Uterus (tissue), 4 donors: ENCODE data around the gene PCDHGA5. TPM values are rescaled to one million over a fixed set of nuclear protein-coding genes. Genes with fewer than 3 reads are reported as not detected.
"Not testable (repeated sequence)": the region's sequence is repeated elsewhere in the genome, so short reads cannot be mapped to it uniquely, and the experiment has no call there.

Source experiments
- DNase-seq, 2 donors: peaks; one replicate each; pipeline ENCODE4 v3.0.0-alpha.2; 2019 to 2020
- H3K27ac ChIP-seq, 2 donors: fragments of 200-600 bp; sonication (generic); 1 replicate in 1 of 2; 2 replicates in 1 of 2; pipeline ENCODE4 v1.5.1; 2016 to 2018
- H3K27me3 ChIP-seq, 2 donors: fragments of 200-600 bp; sonication (generic); one replicate each; pipeline ENCODE4 v1.5.1; 2018 to 2019; ENCODE audit warnings: control low read depth in 1 of 2
- H3K36me3 ChIP-seq, 2 donors: fragments of 200-600 bp; sonication (generic); one replicate each; pipeline ENCODE4 v1.5.1; 2019; ENCODE audit warnings: control low read depth in 1 of 2
- H3K4me1 ChIP-seq, 2 donors: fragments of 200-600 bp; sonication (generic); one replicate each; pipeline ENCODE4 v1.5.1; 2018 to 2019; ENCODE audit warnings: control low read depth in 1 of 2
- H3K4me3 ChIP-seq, 2 donors: fragments of 200-600 bp; sonication (generic); 1 replicate in 1 of 2; 2 replicates in 1 of 2; pipeline ENCODE4 v1.5.1; 2018 to 2019; ENCODE audit warnings: mild to moderate bottlenecking in 1 of 2
- H3K9me3 ChIP-seq, 2 donors: fragments of 200-600 bp; sonication (generic); one replicate each; pipeline ENCODE4 v1.5.1; 2019; ENCODE audit warnings: control low read depth in 1 of 2
- POLR2A ChIP-seq, 2 donors: fragments of 450-650 bp; IDR thresholded peaks; one replicate each; pipeline ENCODE4 v1.6.1; 2016; ENCODE audit warnings: antibody characterized with exemption in 2 of 2, mild to moderate bottlenecking in 1 of 2, moderate library complexity in 1 of 2
- intact Hi-C: fragments of 100-400 bp; cut with DNase I; formaldehyde crosslinking; loops from one replicate; pipeline ENCODE4 v1.15.1; 2023; ENCODE audit warnings: low total_unique reads
- total RNA-seq, 4 donors: library from RNA; depleted of rRNA in 3 of 4; stranded (reverse); fragments of >200 nt in 3 of 4; gene quantifications; one replicate each; pipeline versions ENCODE4 v1.1.0 to v1.2.4, GENCODE V29; 2014 to 2023
- TF ChIP-seq, protein P1 (sequence below), 4 experiments: fragments of 200-600 bp in 2 of 4; fragments of 450-650 bp in 2 of 4; sonication (generic) in 2 of 4; IDR thresholded peaks; one replicate each; pipeline ENCODE4 v1.5.1; 2016 to 2019; ENCODE audit warnings: antibody characterized with exemption in 4 of 4, mild to moderate bottlenecking in 2 of 4, moderate library complexity in 1 of 4
- donor health status: DM: yes; HTN: yes; CAD: no.

Gene PCDHGA5
- total RNA-seq, 4 donors from 2014 or later, result 1.8 to 11.5 (median 11.2) TPM

DNA sequence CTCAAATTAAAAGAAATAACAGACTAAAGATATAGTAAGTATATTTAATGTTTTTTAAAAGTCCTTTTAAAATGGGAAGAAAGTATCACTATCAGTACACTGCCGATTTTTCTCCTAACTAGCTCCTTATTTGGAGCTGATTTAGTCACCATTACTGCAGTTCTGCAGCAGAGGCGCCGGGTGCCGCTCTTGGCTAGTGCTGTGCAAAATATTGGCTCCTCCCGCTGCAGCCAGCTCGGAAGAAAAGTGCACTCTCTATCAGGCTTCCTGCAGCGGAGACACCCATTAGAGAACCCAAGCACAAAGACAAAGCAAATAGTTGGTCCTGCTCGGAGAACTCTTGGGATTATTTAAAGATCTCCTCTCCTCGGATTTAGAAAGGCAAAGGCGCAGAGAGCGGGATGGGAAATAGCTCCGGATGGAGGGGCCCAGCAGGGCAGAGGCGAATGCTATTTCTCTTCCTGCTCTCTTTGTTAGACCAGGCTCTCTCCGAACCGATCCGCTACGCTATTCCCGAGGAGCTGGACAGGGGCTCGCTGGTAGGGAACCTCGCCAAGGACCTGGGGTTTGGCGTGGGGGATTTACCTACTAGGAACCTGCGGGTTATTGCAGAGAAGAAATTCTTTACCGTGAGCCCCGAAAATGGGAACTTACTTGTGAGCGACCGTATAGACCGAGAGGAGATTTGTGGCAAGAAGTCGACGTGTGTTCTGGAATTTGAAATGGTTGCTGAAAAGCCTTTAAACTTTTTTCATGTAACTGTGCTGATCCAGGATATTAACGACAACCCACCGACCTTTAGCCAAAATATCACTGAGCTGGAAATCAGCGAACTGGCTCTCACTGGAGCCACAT is 6.3 kb downstream of the PCDHGA5 start, which contains the start of gene PCDHGB3:
Gene PCDHGB3 (plus strand): TSS at position 249 of the 855 bp plus-strand sequence. CDS start 153 bp downstream, at position 402.
- H3K27me3 ChIP-seq, result no peaks in the 10 kb centered on the region
- intact Hi-C loops, result no loop called here
- DNase-seq, result no peak
- no peak within 1 kb of the TSS for H3K27ac ChIP-seq
- no peaks in the 10 kb centered on the region for H3K36me3 ChIP-seq
- TF ChIP-seq, protein P1, sequence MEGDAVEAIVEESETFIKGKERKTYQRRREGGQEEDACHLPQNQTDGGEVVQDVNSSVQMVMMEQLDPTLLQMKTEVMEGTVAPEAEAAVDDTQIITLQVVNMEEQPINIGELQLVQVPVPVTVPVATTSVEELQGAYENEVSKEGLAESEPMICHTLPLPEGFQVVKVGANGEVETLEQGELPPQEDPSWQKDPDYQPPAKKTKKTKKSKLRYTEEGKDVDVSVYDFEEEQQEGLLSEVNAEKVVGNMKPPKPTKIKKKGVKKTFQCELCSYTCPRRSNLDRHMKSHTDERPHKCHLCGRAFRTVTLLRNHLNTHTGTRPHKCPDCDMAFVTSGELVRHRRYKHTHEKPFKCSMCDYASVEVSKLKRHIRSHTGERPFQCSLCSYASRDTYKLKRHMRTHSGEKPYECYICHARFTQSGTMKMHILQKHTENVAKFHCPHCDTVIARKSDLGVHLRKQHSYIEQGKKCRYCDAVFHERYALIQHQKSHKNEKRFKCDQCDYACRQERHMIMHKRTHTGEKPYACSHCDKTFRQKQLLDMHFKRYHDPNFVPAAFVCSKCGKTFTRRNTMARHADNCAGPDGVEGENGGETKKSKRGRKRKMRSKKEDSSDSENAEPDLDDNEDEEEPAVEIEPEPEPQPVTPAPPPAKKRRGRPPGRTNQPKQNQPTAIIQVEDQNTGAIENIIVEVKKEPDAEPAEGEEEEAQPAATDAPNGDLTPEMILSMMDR (IDR thresholded peaks at IDR 0.05), result no peak
- TF ChIP-seq POLR2A (IDR thresholded peaks at IDR 0.05), result no peak
- H3K4me3 ChIP-seq, result no peak within 1 kb of the TSS
- H3K9me3 ChIP-seq, result peaks cover 5 to 95% of the 10 kb centered on the region in 2 donors
- no peaks in the 10 kb centered on the region for H3K4me1 ChIP-seq

DNA sequence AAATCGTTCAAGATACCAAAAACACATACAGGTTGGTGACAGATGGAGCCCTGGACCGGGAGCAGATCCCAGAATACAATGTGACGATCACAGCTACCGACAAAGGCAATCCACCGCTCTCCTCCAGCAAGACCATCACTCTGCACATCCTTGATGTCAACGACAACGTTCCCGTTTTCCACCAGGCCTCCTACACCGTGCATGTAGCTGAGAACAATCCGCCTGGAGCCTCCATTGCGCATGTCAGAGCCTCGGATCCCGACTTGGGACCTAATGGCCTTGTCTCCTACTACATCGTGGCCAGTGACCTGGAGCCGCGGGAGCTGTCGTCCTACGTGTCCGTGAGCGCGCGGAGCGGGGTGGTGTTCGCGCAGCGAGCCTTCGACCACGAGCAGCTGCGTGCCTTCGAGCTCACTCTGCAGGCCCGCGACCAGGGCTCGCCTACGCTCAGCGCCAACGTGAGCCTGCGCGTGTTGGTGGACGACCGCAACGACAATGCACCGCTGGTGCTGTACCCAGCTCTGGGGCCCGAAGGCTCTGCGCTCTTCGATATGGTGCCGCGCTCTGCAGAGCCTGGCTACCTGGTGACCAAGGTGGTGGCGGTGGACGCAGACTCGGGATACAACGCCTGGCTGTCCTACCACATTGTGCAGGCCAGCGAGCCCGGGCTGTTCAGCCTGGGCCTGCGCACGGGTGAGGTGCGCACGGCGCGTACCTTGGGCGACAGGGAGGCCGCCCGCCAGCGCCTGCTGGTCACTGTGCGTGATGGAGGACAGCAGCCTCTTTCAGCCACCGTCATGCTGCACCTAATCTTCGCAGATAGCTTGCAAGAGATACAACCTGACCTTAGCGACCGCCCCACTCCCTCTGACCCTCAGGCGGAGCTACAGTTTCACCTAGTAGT is 7.9 kb downstream of the PCDHGA5 start:
- Histone ChIP-seq H3K9me3 (peaks cover 5 to 92% of the 10 kb centered on the region in 2 donors), H3K27me3 (no peaks in the 10 kb centered on the region), H3K4me3 (no peak overlapping the region), H3K4me1 (no peaks in the 10 kb centered on the region), H3K36me3 (no peaks in the 10 kb centered on the region), H3K27ac (no peak overlapping the region)
- DNase-seq, result no peak
- intact Hi-C loops, result no loop called here
- TF ChIP-seq, protein P1 (IDR thresholded peaks at IDR 0.05), result no peak
- TF ChIP-seq POLR2A (IDR thresholded peaks at IDR 0.05), result no peak

GRCh38 chr5:141373673-141374317 is 9.8 kb downstream of the PCDHGA5 start, which contains the start of gene PCDHGA6:
PCDHGA6 (plus strand) TSS chr5:141373891; CDS start chr5:141374084, 193 bp downstream.
- peaks cover 5 to 96% of the 10 kb centered on the region in 2 donors for H3K9me3 ChIP-seq
- H3K27ac ChIP-seq, result peak within 1 kb of the TSS in 1 of 2 donors; percentile 28
- no peaks in the 10 kb centered on the region for H3K27me3 ChIP-seq
- H3K36me3 ChIP-seq, result no peaks in the 10 kb centered on the region
- no peaks in the 10 kb centered on the region for H3K4me1 ChIP-seq
- no peak for DNase-seq
- intact Hi-C loops, result no loop called here
- TF ChIP-seq POLR2A (IDR thresholded peaks at IDR 0.05), result no peak
- TF ChIP-seq, protein P1 (IDR thresholded peaks at IDR 0.05), result peak in 3 of 4 experiments; percentile 16 to 31 (median 19)
- H3K4me3 ChIP-seq, result peak within 1 kb of the TSS; percentile 11 to 19

- intact Hi-C loops, result no loop called here
- no peak for TF ChIP-seq POLR2A (IDR thresholded peaks at IDR 0.05)
- TF ChIP-seq, protein P1 (IDR thresholded peaks at IDR 0.05), result no peak
- Histone ChIP-seq H3K27me3 (no peaks in the 10 kb centered on the region), H3K4me1 (no peaks in the 10 kb centered on the region), H3K36me3 (no peaks in the 10 kb centered on the region), H3K27ac (no peak overlapping the region), H3K4me3 (no peak overlapping the region), H3K9me3 (peaks cover 5 to 93% of the 10 kb centered on the region in 2 donors)
- no peak for DNase-seq
These were observed 10.7 kb downstream of the PCDHGA5 start for GRCh38 chr5:141374627-141375026.

- DNase-seq, H3K36me3 ChIP-seq, H3K4me1 ChIP-seq, H3K27me3 ChIP-seq, intact Hi-C loops, H3K27ac ChIP-seq, H3K4me3 ChIP-seq: not testable (repeated sequence)
- H3K9me3 ChIP-seq, result peaks cover 5 to 91% of the 10 kb centered on the region in 2 donors
These were observed 11.6 kb downstream of the PCDHGA5 start for GRCh38 chr5:141375444-141376155.
